Cerebellar nuclear complex (tissue), 1 donor: ENCODE data around the gene SLC25A23.
"Not testable (repeated sequence)": the region's sequence is repeated elsewhere in the genome, so short reads cannot be mapped to it uniquely, and the experiment has no call there.

ENCODE experiments used
- DNase-seq, 2 experiments: peaks; one replicate each; lab custom pipeline; 2025; lab: John Stamatoyannopoulos, UW

SLC25A23 gene

DNA sequence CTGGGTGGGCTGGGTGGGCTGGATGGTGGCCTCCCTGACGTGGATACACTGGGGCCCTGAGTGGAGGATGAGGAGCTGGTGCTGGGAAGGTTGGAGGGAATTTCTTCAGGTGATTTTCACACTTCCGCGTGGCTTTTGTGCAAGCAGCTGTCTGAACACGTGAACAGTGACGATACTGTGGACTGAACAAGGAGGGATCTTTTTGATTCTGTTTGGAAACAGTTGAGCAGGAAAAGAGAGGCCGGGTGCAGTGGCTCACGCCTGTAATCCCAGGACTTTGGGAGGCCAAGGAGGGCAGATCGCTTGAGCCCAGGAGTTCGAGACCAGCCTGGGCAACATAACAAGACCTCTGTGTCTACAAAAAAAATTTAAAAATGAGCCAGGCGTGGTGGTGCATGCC lies 57.5 kb downstream of the SLC25A23 start:
- no peak for DNase-seq

DNA sequence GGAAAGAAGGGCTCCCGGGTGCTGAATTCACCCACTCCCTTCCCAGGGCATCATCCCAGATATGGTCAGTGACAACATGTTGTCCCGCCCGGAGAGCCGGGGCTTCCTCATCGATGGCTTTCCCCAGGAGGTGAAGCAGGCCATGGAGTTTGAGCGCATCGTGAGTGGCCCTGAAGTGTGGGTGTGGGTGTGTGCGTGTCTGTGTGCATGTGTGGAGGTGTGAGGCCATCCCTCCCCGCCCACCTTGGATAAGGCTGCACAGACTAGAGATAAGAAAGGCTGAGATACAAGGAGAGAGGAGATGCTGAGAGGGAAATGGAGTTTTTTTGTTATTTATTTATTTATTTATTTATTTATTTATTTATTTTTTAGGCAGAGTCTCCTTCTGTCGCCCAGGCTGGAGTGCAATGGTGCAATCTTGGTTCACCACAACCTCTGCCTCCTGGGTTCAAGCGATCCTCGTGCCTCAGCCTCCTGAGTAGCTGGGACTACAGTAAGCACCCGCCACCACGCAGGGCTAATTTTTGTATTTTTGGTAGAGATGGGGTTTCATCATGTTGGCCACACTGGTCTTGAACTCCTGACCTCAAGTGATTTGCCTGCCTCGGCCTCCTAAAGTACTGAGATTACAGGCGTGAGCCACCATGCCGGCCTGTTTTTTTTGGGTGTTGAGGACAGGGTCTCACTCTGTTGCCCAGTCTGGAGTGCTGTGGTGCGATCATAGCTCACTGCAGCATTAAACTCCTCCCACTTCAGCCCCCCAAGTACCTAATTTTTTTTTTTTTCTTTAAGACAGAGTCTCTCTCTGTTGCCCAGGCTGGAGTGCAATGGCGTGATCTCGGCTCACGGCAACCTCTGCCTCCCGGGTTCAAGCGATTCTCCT lies 59.3 kb downstream of the SLC25A23 start:
- DNase-seq, result not testable (repeated sequence)

DNA sequence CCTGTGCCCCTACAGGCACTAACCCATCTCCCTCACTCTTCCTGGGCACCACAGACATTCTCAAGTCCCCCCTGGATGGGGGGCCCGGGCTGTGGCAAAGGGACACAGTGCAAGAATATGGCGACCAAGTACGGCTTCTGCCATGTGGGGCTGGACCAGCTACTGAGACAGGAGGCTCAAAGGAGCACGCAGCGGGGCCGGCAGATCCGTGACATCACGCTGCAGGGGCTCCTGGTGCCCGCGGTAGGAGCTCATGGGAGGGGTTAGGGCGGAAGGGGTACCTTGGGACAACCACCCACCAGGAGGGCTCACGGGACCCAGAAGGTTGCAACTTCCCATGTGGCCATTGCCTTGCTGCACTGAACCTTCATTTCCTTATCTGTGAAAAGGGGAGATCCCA lies 63.3 kb downstream of the SLC25A23 start:
- DNase-seq, result no peak

DNA sequence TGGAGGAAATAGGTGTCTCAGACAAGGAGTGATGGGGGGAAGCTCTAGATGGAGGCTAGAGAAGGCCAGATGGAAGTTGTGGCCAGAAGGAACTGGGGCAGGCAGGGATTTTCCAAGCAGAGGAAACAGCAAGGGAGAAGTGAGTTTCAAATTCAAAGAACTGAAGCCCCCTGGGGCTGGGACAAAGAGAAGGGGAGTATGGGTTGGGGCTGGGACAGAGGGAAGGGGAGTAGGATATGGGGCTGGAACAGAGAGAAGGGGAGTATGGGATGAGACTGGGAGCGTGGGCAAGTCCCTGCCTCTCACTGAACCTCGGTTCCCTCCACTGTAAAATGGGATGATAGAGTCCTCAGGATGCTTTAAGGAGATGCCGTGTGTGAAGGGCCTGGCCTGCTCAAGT lies 64.8 kb downstream of the SLC25A23 start:
- no peak for DNase-seq

DNA sequence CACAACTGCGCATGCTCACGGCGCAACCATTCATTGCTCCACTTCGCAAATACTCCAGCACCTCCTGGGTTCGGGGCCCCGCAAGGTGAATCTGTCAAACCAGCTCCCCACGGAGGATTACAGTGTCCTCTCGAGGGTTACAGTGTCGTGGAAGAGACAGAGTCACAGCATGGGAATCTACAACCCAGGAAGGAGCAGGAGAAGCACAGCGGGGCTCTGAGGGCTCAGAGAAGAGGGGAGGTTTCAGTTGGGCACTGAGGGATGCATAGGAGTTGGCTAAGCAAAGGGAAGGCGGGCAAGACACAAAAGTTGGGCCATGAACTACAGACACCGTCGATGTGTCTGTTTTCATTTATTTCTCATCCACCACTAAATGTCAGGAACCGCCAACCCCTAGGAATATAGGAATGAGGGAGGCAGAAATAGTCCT lies 65.6 kb downstream of the SLC25A23 start:
- DNase-seq, result no peak

DNA sequence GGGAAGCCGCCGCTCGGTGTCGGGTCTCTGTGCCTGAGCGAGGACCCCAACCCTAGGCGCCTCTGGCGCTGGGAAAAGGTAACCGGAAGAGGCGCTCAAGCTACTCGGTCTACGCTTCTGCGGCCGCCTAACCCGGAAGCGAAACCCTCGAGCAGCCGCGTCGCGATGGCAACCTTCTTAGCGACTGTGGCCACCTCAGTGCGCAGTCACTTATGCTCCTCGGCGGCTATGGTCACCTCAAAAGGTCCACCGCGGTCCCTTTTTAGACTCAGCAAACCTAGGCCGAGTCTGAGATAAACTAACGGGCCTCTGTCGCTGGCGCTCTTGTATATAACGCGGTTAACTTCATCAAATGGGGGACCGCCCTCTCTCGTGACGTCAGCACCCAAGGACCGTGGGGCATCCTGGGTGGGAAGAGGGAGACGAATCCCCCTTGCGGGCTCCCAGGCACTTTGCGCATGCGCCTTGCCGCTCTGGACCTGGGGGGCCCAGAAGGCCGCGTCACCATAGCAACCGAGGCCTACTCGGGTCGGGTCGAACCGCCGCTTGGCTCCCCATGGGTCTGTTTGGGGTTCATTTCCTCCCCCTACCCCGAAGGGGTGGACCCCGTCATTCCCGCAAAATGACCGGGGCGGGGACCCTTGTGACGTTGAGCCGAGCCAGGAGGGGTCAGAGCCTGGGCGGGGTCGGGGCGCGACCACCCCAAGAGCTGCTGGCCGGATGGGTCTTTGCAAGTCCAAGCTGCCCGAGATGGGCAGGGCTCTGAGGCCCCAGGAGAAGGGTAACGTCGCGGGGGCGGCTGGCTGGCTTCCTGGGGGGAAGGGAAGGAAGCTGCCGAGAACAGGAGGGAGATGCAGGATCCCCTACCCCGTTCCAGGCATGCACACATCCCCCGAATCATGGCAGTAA lies 66.3 kb downstream of the SLC25A23 start, which contains the start of gene GTF2F1:
Gene GTF2F1, minus strand, starts transcription at position 91 of the 909 bp plus-strand sequence. CDS start 169 bp downstream, outside the sequence.
- DNase-seq, result peak; percentile 61 to 91

DNA sequence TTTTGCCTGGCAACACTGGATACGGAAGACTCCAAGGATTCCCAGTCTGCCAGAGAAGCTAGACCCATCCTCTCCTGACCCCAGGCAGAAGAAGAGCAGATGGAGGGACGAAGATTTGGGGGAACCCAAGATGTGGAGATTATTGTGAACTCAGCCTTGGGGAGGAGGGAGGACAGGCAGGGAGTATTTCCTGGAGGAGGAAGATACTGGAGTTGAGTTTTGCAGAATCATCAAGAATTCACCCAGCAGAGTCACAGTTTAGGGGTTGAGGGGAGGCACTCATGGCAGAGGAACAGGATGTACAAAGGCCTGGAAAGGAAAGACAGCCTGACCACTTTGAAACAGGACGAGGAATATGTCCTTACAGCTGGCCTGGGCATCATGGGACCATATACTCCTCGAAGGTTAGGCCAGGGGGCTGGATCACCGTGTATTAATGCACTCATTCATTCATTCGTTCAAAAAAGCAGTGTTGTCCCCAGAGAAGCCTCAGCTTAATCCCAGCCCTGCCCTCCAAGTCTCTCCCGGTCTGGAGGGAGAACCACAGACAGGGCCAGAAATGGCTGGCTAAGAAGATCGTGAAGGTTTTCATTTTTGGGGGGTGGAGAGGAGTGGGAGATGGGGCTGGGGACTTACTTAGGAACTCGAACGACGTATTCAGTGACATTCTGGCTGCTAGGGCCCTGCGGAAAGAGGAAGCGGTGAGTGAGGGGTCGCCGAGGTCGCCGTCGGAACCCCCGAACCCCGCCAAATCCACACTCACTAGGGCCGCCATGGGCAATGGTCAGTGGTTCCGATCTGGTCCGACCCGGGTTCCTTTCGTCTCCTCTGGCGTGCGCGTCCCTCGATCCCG lies 67.1 kb downstream of the SLC25A23 start:
- DNase-seq, result no peak
